Measurements from ENCODE around the gene B3GAT3. TPM values are rescaled to one million over a fixed set of nuclear protein-coding genes. Genes with fewer than 3 reads are reported as not detected.

B3GAT3 gene
- total and polyA plus RNA-seq, 9 donors = 1.3 to 56.6 (median 33.6) TPM

DNA sequence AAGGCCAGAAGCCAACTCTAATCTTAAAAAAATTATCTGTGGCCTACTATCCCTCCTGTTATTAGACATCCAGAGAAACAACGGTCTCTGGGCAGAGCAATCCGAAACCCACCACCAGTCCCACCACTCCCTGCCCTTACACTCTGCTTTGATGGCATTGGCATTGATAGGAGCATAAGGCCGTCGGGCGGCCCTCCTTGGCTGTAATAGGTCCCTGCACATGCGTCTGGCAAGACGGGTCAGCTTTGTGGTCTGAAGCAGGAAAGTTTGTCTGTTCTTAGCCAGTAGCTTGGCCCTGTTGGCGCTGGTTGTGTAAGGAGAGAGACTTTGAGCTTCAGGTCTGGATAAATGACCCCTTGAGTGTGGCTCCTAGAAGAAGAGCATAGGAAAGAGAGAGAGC, 26.7 kb downstream of the B3GAT3 start:
- H3K4me1 ChIP-seq (ENCODE audit: insufficient read depth) = peaks cover 8% of the 10 kb centered on the region
- no peak overlapping the region for H3K4me3 ChIP-seq
- TF ChIP-seq POLR2A (IDR thresholded peaks at IDR 0.05) (no peak), EP300 (IDR thresholded peaks at IDR 0.05) (no peak)
- TF ChIP-seq, protein P1, sequence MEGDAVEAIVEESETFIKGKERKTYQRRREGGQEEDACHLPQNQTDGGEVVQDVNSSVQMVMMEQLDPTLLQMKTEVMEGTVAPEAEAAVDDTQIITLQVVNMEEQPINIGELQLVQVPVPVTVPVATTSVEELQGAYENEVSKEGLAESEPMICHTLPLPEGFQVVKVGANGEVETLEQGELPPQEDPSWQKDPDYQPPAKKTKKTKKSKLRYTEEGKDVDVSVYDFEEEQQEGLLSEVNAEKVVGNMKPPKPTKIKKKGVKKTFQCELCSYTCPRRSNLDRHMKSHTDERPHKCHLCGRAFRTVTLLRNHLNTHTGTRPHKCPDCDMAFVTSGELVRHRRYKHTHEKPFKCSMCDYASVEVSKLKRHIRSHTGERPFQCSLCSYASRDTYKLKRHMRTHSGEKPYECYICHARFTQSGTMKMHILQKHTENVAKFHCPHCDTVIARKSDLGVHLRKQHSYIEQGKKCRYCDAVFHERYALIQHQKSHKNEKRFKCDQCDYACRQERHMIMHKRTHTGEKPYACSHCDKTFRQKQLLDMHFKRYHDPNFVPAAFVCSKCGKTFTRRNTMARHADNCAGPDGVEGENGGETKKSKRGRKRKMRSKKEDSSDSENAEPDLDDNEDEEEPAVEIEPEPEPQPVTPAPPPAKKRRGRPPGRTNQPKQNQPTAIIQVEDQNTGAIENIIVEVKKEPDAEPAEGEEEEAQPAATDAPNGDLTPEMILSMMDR (IDR thresholded peaks at IDR 0.05) = no peak
- 73 to 87% (median 76%) methylated on average over 8 of the region's 8 CpGs for WGBS, 3 donors
- H3K27ac ChIP-seq = no peak overlapping the region
- no peaks in the 10 kb centered on the region for H3K27me3 ChIP-seq
- no peaks in the 10 kb centered on the region for H3K36me3 ChIP-seq
- DNase-seq = no peak
- no peaks in the 10 kb centered on the region for H3K9me3 ChIP-seq
- intact Hi-C loops (cut with DNase I) = loop anchor here in 1 of 4 donors (10.0 kb wide), 1 partner anchor 100 kb away; no protein-coding TSS in a partner anchor

DNA sequence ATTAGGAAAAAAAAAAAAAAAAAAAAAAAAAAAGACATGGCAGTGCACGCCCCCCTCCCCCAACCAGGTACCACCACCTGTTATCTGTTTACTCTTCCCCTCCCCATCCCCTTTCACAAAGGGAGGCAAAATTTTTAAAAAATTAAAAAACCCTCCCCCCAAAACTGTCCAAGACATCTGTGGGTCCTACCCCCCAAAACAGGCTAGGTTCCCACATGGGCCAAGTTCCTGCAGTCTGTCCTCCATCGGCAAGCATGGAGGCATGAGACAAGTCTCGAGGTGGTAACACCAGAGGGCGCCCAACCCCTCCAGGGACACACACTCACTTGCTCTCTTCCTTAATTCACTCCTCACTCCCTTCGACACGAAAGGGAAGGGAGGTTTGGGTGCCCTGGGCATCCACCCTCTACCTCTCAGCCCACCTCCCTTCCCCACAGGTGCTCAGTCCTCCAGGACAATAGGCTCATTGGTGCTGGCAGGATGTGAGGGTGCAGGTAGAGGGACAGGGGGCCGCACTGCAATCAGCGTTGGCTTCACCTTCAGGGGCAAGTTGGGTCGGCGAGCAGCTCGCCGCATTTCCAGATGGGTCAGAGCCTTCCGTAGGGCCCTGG, 28.2 kb downstream of the B3GAT3 start:
- Histone ChIP-seq H3K4me1 (ENCODE audit: insufficient read depth) (peaks cover 3% of the 10 kb centered on the region), H3K9me3 (no peaks in the 10 kb centered on the region), H3K36me3 (no peaks in the 10 kb centered on the region), H3K27ac (no peak overlapping the region), H3K27me3 (no peaks in the 10 kb centered on the region), H3K4me3 (no peak overlapping the region)
- intact Hi-C loops (cut with DNase I) = loop anchor here in 1 of 4 donors (10.0 kb wide), 1 partner anchor 101 kb away; no protein-coding TSS in a partner anchor
- DNase-seq = peak; percentile 54 to 81 (median 73)
- TF ChIP-seq EP300 (IDR thresholded peaks at IDR 0.05) (no peak), POLR2A (IDR thresholded peaks at IDR 0.05) (no peak)
- TF ChIP-seq, protein P1 (IDR thresholded peaks at IDR 0.05) = no peak
- 51 to 58% (median 54%) methylated on average over 13 of the region's 13 CpGs for WGBS, 3 donors

DNA sequence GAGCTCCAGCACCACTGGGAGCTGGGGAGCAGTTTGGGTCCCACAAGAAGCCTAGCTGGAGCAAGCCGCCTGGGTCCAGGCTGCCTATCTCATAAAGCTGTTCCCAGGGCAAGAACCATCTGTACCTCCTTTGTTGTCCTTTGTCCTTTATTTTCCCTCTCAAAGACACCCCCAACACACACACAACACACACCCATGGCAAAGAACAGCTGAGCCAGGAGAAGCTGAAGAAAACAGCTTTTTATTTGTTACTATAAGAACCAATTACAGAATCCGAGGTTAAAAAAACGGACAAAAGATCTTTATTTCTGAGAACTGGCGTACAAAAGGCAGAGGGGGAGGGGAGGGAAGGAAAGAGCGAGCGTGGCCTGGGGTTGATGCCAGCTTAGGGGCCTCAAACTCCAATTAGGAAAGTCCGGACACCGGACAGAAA, 28.8 kb downstream of the B3GAT3 start:
- H3K9me3 ChIP-seq = no peaks in the 10 kb centered on the region
- intact Hi-C loops (cut with DNase I) = loop anchor here in 1 of 4 donors (10.0 kb wide), 1 partner anchor 102 kb away; no protein-coding TSS in a partner anchor

DNA sequence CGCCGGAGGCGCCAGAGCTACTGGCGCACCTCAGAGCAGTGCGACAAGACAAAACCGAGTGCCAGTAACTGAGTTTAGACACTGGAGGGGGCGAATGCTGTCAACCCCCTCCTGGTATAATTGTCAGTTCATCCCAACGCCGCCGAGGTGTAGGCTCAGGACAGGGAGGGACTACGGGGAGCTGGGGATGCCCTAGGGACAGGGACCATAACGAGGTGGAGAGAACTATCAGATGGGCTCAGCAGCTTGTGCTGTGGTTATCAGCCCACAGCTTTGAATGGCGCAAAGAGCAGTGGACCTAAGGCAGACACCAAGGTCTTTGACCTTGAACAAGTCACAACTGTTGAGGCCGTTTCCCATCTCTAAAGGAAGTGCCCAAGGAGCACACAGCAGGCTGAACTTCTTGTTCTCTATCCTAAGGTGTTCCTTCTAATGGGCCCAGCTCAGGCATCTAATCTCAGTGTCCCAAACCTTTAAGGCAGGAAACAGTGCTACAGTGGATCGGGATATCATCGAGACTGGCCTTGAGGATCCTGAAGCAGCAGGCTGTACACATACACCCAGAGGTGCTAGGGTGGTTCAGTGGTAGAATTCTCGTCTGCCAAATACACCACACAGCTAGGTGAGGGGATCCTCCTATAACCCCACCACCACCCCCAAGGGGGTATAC, 29.5 kb downstream of the B3GAT3 start:
- no peak for TF ChIP-seq POLR2A (IDR thresholded peaks at IDR 0.05)
- TF ChIP-seq, protein P1 (IDR thresholded peaks at IDR 0.05) = no peak
- TF ChIP-seq EP300 (IDR thresholded peaks at IDR 0.05) = no peak
- H3K27ac ChIP-seq = peak overlapping the region; percentile 80 to 88
- no peaks in the 10 kb centered on the region for H3K9me3 ChIP-seq
- H3K4me3 ChIP-seq = peak overlapping the region; percentile 86
- no peaks in the 10 kb centered on the region for H3K27me3 ChIP-seq
- no peaks in the 10 kb centered on the region for H3K36me3 ChIP-seq
- no peak for DNase-seq
- intact Hi-C loops (cut with DNase I) = loop anchor here in 1 of 4 donors (10.0 kb wide), 1 partner anchor 103 kb away; no protein-coding TSS in a partner anchor
- WGBS, 3 donors = 4 to 8% (median 7%) methylated on average over 17 of the region's 17 CpGs
- peaks cover 3% of the 10 kb centered on the region for H3K4me1 ChIP-seq (ENCODE audit: insufficient read depth)

More for the DNA sequence above, 28.8 kb downstream of the B3GAT3 start:
- Histone ChIP-seq H3K4me1 (ENCODE audit: insufficient read depth) (peaks cover 3% of the 10 kb centered on the region), H3K36me3 (no peaks in the 10 kb centered on the region), H3K4me3 (no peak overlapping the region), H3K27ac (no peak overlapping the region), H3K27me3 (no peaks in the 10 kb centered on the region)
- peak in 1 of 5 donors; percentile 17 for DNase-seq
- TF ChIP-seq, protein P1 (IDR thresholded peaks at IDR 0.05) = no peak
- TF ChIP-seq POLR2A (IDR thresholded peaks at IDR 0.05) (no peak), EP300 (IDR thresholded peaks at IDR 0.05) (no peak)
- WGBS, 3 donors = 63 to 73% (median 69%) methylated on average over 8 of the region's 8 CpGs
